GM10266 (cell line): ENCODE measurements around the gene ARHGAP25.

Source experiments
- DNase-seq: peaks from one replicate; pipeline ENCODE4 v3.0.0; 2012; ENCODE audit errors: extremely low spot score
- CTCF ChIP-seq: IDR thresholded peaks from 2 replicates; pipeline ENCODE4 v1.5.1; 2012; ENCODE audit warnings: mild to moderate bottlenecking, low read depth; ENCODE audit not compliant: control insufficient read depth, insufficient read depth; ENCODE audit errors: missing control alignments

ARHGAP25 gene

GRCh38 chr2:68809324-68810240 is 75.0 kb downstream of the ARHGAP25 start:
- no peak for TF ChIP-seq CTCF
- no peak for DNase-seq

- DNase-seq: no peak
- no peak for TF ChIP-seq CTCF
These were observed 76.8 kb downstream of the ARHGAP25 start for GRCh38 chr2:68811364-68811763.

- DNase-seq: no peak
- TF ChIP-seq CTCF: peak; percentile 13
These were observed 77.6 kb downstream of the ARHGAP25 start for GRCh38 chr2:68812251-68812650.

- DNase-seq: no peak
- no peak for TF ChIP-seq CTCF
These were observed 79.0 kb downstream of the ARHGAP25 start for GRCh38 chr2:68813596-68813995.

GRCh38 chr2:68817306-68817705 is 82.7 kb downstream of the ARHGAP25 start:
- DNase-seq: no peak
- TF ChIP-seq CTCF: no peak

- no peak for DNase-seq
- no peak for TF ChIP-seq CTCF
These were observed 84.9 kb downstream of the ARHGAP25 start for GRCh38 chr2:68819556-68819955.

GRCh38 chr2:68822207-68822872 is 87.7 kb downstream of the ARHGAP25 start:
- no peak for TF ChIP-seq CTCF
- no peak for DNase-seq
